Naive B cell (primary cell): ENCODE data around the gene HDAC9. TPM values are rescaled to one million over a fixed set of nuclear protein-coding genes. Genes with fewer than 3 reads are reported as not detected.

Source experiments
- ATAC-seq, 2 donors: fragments of 150-1000 bp; cut with Tn5 transposase; 2 replicates each; pipeline ENCODE4 v1.10.0; 2021; ENCODE audit warnings: low read depth in 2 of 2, mild to moderate bottlenecking in 2 of 2, moderate library complexity in 2 of 2
- DNase-seq: peaks from one replicate; pipeline ENCODE4 v3.0.0; 2022
- H3K27ac Mint-ChIP-seq, 6 donors: one replicate each; pipeline ENCODE4 v1.8.0; 2020 to 2022; ENCODE audit warnings: mild to moderate bottlenecking in 6 of 6, mixed read lengths in 6 of 6, moderate library complexity in 5 of 6, inconsistent platforms in 2 of 6
- H3K27me3 Mint-ChIP-seq, 3 donors: one replicate each; pipeline ENCODE4 v1.8.0; 2021 to 2022; ENCODE audit warnings: mixed read lengths in 3 of 3, mild to moderate bottlenecking in 1 of 3
- H3K36me3 Mint-ChIP-seq, 2 donors: one replicate each; pipeline ENCODE4 v1.8.0; 2020 to 2022; ENCODE audit warnings: mixed read lengths in 2 of 2, inconsistent platforms in 1 of 2, mild to moderate bottlenecking in 1 of 2
- H3K4me1 Mint-ChIP-seq, 3 donors: one replicate each; pipeline ENCODE4 v1.8.0; 2020 to 2022; ENCODE audit warnings: mixed read lengths in 3 of 3, inconsistent platforms in 1 of 3, mild to moderate bottlenecking in 1 of 3, moderate library complexity in 1 of 3
- H3K4me3 Mint-ChIP-seq, 8 donors: one replicate each; pipeline ENCODE4 v1.8.0; 2020 to 2022; ENCODE audit warnings: mild to moderate bottlenecking in 8 of 8, mixed read lengths in 8 of 8, moderate library complexity in 8 of 8, inconsistent platforms in 2 of 8
- H3K9me3 Mint-ChIP-seq, 7 donors: one replicate each; pipeline ENCODE4 v1.8.0; 2020 to 2022; ENCODE audit warnings: mixed read lengths in 7 of 7, mild to moderate bottlenecking in 5 of 7, inconsistent platforms in 2 of 7, moderate library complexity in 1 of 7
- polyA plus RNA-seq, 6 donors: library from polyadenylated mRNA; unstranded; fragments of 300-500 nt; fragmentation: Illumina TruSeq; gene quantifications; one replicate each; pipeline ENCODE4 v1.2.3, GENCODE V29; 2021; ENCODE audit warnings: low read depth in 6 of 6

The HDAC9 gene
- polyA plus RNA-seq, 6 donors from 2014 or later: 86.5 to 123 (median 108) TPM

DNA sequence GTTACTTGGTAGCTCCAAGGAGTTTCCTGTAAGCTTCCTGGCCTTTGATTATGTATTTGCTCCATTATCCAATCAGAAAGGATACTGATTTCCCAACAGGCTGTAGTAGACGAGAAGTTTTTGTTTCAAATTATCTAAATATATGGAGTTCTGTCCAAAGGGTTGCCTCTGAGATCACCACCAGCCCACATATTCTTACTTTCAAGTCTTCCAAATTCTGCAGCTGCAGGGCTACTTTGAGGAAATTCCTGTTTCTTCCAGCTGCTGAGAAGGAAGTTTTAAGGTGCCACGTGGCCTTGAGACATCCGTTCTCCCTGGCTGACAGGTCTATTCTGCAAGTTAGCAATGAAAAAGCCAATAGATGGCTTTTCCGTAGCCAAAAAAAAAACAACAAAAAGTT lies 335.9 kb downstream of the HDAC9 start:
- Mint-ChIP-seq H3K36me3 (peaks cover 0 to 3% of the 10 kb centered on the region in 2 donors), H3K9me3 (no peaks in the 10 kb centered on the region), H3K27me3 (no peaks in the 10 kb centered on the region), H3K4me1 (no peaks in the 10 kb centered on the region), H3K4me3 (no peak overlapping the region), H3K27ac (no peak overlapping the region)
- ATAC-seq: no peak
- no peak for DNase-seq

DNA sequence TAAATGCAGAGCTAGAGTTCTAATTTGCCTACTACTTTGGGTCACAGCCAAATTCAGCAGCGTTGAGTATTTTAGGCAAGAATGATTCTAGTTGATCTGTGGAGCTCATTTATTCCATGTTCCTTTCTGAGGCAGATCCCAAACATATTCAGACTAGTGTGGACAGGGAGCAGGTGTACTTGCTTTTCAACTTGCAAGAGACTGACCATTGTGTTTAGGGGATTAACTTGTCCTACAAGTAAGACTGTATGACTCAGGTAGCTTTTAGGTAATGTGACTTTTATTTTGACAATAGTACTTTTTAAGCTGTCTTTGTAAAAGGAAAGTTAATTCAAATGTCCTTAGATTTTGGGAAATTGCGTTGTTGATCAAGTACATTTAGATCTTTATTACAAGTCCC lies 336.4 kb downstream of the HDAC9 start:
- H3K9me3 Mint-ChIP-seq: no peaks in the 10 kb centered on the region
- DNase-seq (no peak), ATAC-seq (no peak)
- no peak overlapping the region for H3K27ac Mint-ChIP-seq
- H3K4me3 Mint-ChIP-seq: no peak overlapping the region
- H3K36me3 Mint-ChIP-seq: peaks cover 0 to 3% of the 10 kb centered on the region in 2 donors
- no peaks in the 10 kb centered on the region for H3K4me1 Mint-ChIP-seq
- H3K27me3 Mint-ChIP-seq: no peaks in the 10 kb centered on the region

DNA sequence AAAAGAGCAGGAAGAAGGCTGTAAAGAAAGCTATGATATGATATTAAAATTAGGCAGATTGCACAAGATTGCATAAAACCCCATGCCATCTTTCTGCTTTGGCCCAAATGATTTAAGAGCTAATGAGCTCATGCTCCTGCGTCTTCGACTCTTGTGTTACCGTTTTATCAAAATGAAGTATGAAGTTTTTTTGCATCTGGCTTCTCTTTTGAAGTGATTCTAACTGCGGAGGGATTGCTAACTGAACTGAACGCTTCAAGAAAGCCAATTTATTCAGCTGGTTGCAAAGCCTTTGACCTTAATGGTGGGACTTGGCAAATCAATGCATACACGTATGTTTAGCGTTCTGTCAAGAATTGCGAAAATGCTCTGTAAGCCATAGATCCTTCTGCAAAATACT lies 339.0 kb downstream of the HDAC9 start:
- DNase-seq: no peak
- peak overlapping the region in 1 of 6 donors; percentile 24 for H3K27ac Mint-ChIP-seq

DNA sequence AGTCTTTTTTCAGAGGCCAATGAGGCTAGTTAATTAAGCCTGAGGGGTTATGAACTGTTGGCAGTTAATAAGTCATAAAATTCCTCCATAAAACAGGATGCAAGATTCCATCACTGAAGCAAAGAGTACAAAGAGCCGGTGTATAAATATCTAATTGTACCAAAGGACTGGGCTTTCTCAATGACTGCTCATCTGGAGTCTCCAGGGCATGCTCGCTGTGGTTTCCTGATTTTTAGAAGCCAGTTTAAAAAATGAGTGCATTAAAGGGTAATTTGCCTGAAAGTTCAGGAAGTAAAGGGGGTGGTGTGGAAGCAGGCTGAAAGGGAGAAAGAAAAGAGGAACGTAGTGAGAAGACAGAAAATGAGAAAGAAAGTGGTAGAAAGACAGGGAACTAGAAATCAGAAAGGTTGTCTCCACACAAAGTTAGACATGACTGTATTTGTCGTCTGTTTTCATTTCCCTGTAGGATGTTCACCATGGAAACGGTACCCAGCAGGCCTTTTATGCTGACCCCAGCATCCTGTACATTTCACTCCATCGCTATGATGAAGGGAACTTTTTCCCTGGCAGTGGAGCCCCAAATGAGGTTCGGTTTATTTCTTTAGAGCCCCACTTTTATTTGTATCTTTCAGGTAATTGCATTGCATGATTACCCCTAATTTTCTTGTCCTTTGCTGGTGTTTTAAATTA lies 339.6 kb downstream of the HDAC9 start:
- peak overlapping the region in 2 of 6 donors; percentile 1 to 62 for H3K27ac Mint-ChIP-seq
- ATAC-seq (no peak), DNase-seq (no peak)

More for the DNA sequence above, 339.0 kb downstream of the HDAC9 start:
- no peaks in the 10 kb centered on the region for H3K9me3 Mint-ChIP-seq
- no peak overlapping the region for H3K4me3 Mint-ChIP-seq
- no peak for ATAC-seq
- H3K27me3 Mint-ChIP-seq: no peaks in the 10 kb centered on the region
- H3K36me3 Mint-ChIP-seq: peaks cover 0 to 10% of the 10 kb centered on the region in 2 donors
- no peaks in the 10 kb centered on the region for H3K4me1 Mint-ChIP-seq

DNA sequence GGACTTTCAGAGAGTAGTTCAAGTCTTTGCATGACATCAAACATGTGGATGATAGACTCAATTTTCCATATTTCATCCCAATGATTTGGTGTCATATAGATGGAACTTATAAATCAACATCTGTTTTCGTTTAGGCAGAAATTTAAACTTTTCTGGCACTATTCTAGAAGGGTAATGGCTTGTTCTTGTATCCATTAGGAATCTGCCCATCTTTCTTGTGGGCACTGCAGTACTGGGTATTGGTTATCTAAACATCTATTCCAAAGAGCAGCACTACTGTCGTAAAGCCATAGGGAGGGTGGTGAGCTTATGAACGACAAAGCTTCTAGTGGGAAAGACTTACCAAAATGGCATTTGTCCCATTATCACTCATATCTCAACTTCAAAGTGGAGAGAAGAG lies 348.4 kb downstream of the HDAC9 start:
- ATAC-seq: no peak
- no peak overlapping the region for H3K4me3 Mint-ChIP-seq
- no peaks in the 10 kb centered on the region for H3K36me3 Mint-ChIP-seq
- H3K27ac Mint-ChIP-seq: no peak overlapping the region
- H3K9me3 Mint-ChIP-seq: no peaks in the 10 kb centered on the region
- H3K4me1 Mint-ChIP-seq: peaks cover 0 to 6% (median 0%) of the 10 kb centered on the region in 3 donors
- no peaks in the 10 kb centered on the region for H3K27me3 Mint-ChIP-seq
- no peak for DNase-seq

More for the DNA sequence above, 339.6 kb downstream of the HDAC9 start:
- H3K4me3 Mint-ChIP-seq: no peak overlapping the region
- peaks cover 0 to 10% of the 10 kb centered on the region in 2 donors for H3K36me3 Mint-ChIP-seq
- H3K27me3 Mint-ChIP-seq: no peaks in the 10 kb centered on the region
- no peaks in the 10 kb centered on the region for H3K4me1 Mint-ChIP-seq
- no peaks in the 10 kb centered on the region for H3K9me3 Mint-ChIP-seq

DNA sequence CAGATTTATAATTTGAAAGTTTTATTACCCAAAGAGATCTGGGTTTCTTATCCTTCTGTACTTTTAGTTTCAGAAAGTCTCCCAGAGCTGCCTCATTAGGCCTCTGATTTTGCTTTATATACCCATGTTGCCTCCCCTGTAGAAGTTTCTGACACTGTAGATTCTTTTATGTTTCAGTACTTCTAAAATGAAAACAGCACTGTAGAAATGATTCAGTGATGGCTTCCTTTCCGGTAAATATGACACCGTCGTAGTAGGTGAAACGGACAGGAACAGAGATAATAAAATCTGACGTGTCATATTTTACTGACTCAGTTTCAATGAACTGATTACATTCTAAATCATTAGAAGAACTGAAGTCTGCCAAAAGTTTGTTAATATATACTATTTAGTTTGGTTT lies 349.2 kb downstream of the HDAC9 start:
- Mint-ChIP-seq H3K27ac (no peak overlapping the region), H3K4me1 (peaks cover 0 to 6% (median 0%) of the 10 kb centered on the region in 3 donors), H3K36me3 (no peaks in the 10 kb centered on the region), H3K9me3 (no peaks in the 10 kb centered on the region), H3K27me3 (no peaks in the 10 kb centered on the region), H3K4me3 (no peak overlapping the region)
- no peak for ATAC-seq
- DNase-seq: no peak

DNA sequence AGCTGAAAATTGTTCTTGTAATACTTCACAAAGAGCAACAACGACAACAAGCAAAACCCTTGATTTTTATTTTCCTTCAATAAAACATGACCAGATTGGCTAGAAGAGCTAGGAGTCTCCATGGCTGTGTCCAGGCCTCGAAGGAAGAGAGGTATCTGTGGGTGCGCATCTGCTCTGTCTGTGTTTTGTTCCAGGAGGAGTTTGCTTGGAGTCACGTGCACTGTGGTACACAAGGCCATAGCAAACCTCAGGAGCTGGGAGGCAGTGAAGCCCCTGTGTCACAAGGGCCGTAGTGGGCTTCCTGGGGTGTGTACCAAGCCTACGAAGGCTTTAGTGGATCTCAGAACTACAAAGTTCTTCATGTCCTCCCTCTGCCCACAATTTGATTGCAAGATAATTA lies 350.2 kb downstream of the HDAC9 start:
- Mint-ChIP-seq H3K27ac (no peak overlapping the region), H3K4me1 (peaks cover 0 to 6% (median 0%) of the 10 kb centered on the region in 3 donors), H3K27me3 (no peaks in the 10 kb centered on the region), H3K4me3 (no peak overlapping the region), H3K9me3 (no peaks in the 10 kb centered on the region), H3K36me3 (no peaks in the 10 kb centered on the region)
- ATAC-seq (no peak), DNase-seq (no peak)

DNA sequence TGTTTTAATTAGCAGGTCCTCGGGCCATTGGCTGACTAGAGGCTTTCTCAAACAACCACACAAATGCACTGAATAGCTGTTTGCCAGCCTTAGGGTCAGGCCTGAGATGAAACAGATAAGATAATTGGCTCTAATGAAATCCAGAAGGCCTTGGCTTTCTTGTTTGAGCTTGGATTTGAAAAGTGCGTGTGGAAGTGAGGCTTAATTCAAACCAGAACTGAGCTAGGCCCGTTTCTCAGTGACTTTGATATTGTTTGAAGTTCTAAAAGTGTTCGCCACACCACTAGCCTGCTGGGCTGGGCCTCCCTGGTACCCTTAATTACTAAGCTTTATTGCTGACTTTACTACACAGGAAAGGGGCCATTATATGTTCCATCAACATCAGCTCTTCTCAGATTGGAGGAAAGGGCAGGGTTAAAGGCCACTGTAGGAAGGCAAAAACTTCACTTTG lies 351.2 kb downstream of the HDAC9 start:
- Mint-ChIP-seq H3K4me1 (peaks cover 0 to 6% (median 0%) of the 10 kb centered on the region in 3 donors), H3K36me3 (no peaks in the 10 kb centered on the region), H3K27ac (no peak overlapping the region), H3K27me3 (no peaks in the 10 kb centered on the region), H3K4me3 (no peak overlapping the region), H3K9me3 (peaks cover 0 to 3% (median 0%) of the 10 kb centered on the region in 7 donors)
- ATAC-seq (no peak), DNase-seq (no peak)

DNA sequence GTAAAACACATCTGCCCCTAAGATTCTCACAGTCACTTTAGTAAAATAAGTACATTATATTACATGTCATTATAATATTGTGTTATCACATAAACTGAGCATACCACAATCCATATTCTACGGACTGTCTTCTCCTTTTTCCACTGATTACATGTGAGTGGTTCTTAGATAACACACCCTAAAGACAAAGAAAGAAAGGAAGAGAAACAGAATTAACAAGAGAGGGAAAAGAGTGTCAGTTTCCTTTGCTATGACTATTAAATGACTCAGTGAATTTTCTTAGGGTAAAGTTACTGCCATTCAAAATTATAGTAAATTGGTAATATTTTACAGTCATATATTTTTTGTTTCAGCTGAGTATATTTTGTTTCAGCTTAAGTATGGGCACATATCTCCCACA lies 353.6 kb downstream of the HDAC9 start:
- DNase-seq (no peak), ATAC-seq (no peak)
- H3K27ac Mint-ChIP-seq: no peak overlapping the region
- no peaks in the 10 kb centered on the region for H3K27me3 Mint-ChIP-seq
- no peak overlapping the region for H3K4me3 Mint-ChIP-seq
- no peaks in the 10 kb centered on the region for H3K36me3 Mint-ChIP-seq
- H3K9me3 Mint-ChIP-seq: peaks cover 0 to 3% (median 0%) of the 10 kb centered on the region in 7 donors
- no peaks in the 10 kb centered on the region for H3K4me1 Mint-ChIP-seq

DNA sequence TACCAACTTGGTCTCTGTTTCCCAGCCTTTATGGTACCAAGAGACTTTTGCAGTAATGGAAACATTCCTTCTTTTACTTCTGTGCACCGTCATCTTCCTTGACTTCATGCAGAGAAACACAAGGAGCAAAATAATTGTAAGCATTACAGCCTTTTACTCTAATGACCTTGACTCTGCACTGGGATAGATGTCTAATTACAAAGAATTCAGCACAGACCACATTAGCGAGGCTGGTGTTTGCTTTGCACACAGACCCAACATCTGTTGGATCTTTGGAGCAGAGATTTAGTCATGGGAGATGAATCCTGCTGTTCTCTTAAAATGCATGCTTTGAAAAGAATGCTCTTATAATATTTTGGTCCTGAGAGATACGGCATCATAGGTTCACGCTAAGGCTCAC lies 360.2 kb downstream of the HDAC9 start:
- Mint-ChIP-seq H3K27ac (no peak overlapping the region), H3K27me3 (no peaks in the 10 kb centered on the region), H3K4me1 (no peaks in the 10 kb centered on the region), H3K36me3 (no peaks in the 10 kb centered on the region), H3K4me3 (no peak overlapping the region), H3K9me3 (peaks cover 0 to 6% (median 0%) of the 10 kb centered on the region in 7 donors)
- DNase-seq (no peak), ATAC-seq (no peak)

DNA sequence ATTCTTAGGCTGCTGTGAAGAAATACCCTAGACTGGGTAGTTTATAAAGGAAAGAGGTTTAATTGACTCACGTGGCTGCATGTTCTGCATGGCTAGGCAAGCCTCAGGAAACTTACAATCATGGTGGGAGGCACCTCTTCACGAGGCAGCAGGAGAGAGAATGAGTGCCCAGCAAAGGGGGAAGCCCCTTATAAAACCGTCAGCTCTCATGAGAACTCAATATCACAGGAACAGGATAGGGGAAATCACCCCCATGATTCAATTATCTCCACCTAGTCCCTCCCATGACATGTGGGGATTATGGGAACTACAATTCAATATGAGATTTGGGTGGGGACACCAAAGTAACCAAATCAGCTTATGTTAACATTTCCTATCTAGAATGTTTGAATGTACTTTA lies 362.7 kb downstream of the HDAC9 start:
- Mint-ChIP-seq H3K36me3 (no peaks in the 10 kb centered on the region), H3K27ac (no peak overlapping the region), H3K4me3 (no peak overlapping the region), H3K4me1 (no peaks in the 10 kb centered on the region), H3K9me3 (peaks cover 0 to 6% (median 0%) of the 10 kb centered on the region in 7 donors), H3K27me3 (no peaks in the 10 kb centered on the region)
- no peak for DNase-seq
- no peak for ATAC-seq

DNA sequence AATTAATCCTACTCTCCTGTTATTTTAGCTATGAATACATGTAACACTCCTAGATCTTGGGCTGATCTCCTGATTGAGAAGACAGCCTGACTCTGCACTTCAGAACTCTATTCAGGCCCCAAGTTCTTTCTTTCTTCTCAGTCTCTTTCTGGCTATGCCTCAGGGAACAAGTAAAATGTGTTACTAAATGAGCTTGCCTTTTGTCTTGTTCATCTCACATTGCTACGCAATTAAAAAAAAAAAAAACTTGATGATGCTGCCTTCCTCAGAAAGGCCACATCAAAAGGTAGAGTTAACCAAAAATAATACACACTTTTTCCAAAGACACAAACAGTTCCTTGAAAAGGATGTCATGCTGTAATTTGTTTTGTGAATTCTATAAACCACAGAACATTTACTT lies 363.8 kb downstream of the HDAC9 start:
- no peaks in the 10 kb centered on the region for H3K36me3 Mint-ChIP-seq
- H3K9me3 Mint-ChIP-seq: peaks cover 0 to 6% (median 0%) of the 10 kb centered on the region in 7 donors
- no peaks in the 10 kb centered on the region for H3K4me1 Mint-ChIP-seq
- no peak for DNase-seq
- ATAC-seq: no peak
- no peak overlapping the region for H3K27ac Mint-ChIP-seq
- H3K27me3 Mint-ChIP-seq: no peaks in the 10 kb centered on the region
- no peak overlapping the region for H3K4me3 Mint-ChIP-seq

DNA sequence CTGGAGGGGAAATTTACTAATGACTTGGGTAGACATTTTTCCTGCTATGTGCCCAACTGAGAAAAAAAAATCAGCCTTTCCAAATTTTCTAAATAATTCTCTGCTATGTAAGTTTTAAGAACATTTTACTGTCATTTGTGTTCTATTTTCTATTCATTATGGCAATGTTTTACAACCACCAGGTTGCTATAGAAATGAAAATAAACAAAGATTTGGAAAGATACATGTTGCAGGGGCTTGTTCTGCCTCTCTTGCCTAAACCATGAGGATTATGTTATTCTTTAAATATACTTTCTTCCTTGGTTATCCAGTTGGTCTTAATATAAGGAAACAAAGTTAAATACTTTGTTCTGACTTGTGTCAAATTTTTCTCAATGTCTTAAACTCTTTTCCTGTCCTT lies 364.7 kb downstream of the HDAC9 start:
- Mint-ChIP-seq H3K27ac (no peak overlapping the region), H3K9me3 (peaks cover 0 to 6% (median 0%) of the 10 kb centered on the region in 7 donors)

DNA sequence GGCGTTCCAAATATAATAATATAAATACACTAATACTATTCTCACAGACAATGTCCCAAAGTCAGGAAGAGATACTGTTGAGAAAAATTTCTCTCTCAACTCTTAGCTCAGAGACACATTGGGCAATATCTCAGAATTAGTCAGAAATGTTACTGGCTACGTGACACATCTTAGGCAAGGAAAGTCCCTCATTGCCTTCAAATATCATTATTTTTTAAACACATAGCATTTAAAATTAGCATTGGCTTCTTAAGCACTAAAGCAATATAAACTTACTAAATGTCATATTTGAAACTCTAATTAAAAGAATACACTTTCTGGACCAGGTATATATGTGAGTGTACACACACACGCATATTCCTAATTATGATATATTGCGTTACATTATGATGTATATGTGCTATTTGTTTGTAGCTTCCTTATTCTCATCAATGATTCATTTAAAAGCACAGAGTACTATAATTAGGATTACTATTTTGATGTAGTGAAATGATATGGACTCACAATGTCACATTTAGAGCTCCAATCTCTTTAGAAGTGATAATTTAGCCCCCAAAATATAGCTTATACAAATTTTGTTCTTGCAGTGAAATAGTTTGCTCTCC lies 366.1 kb downstream of the HDAC9 start:
- H3K27ac Mint-ChIP-seq: no peak overlapping the region
- H3K36me3 Mint-ChIP-seq: no peaks in the 10 kb centered on the region
- no peaks in the 10 kb centered on the region for H3K4me1 Mint-ChIP-seq
- H3K27me3 Mint-ChIP-seq: no peaks in the 10 kb centered on the region
- ATAC-seq: no peak
- H3K4me3 Mint-ChIP-seq: no peak overlapping the region
- H3K9me3 Mint-ChIP-seq: peaks cover 0 to 6% (median 0%) of the 10 kb centered on the region in 7 donors
- DNase-seq: no peak

More for the DNA sequence above, 364.7 kb downstream of the HDAC9 start:
- H3K27me3 Mint-ChIP-seq: no peaks in the 10 kb centered on the region
- no peak overlapping the region for H3K4me3 Mint-ChIP-seq
- DNase-seq (no peak), ATAC-seq (no peak)
- H3K4me1 Mint-ChIP-seq: no peaks in the 10 kb centered on the region
- H3K36me3 Mint-ChIP-seq: no peaks in the 10 kb centered on the region
